HepG2 (cell line): ENCODE measurements around the gene PIEZO1. TPM values are rescaled to one million over a fixed set of nuclear protein-coding genes. Genes with fewer than 3 reads are reported as not detected.

Source experiments
- ATAC-seq: fragments of 200-7000 bp; cut with Tn5 transposase; 3 replicates; pipeline ENCODE4 v1.9.1; 2020; ENCODE audit warnings: mild to moderate bottlenecking, moderate library complexity
- BruUV-seq: library from RNA; stranded (reverse); fragments of 400-500 nt; replicated peaks from 2 replicates; lab custom pipeline; 2021; lab: Mats Ljungman, UMichigan
- CTCF ChIA-PET: fragments of 300-600 bp; formaldehyde crosslinking; extraction: SDS; loops from one replicate; lab custom pipeline; 2021; ENCODE audit warnings: low total read pairs, inconsistent platforms, low intra/inter-chr PET ratio; lab: Yijun Ruan, JAX
- POLR2A ChIA-PET: fragments of 350-600 bp; sonication (Branson Sonifier 250); formaldehyde crosslinking; loops from one replicate; lab custom pipeline; 2020; ENCODE audit warnings: antibody characterized with exemption, inconsistent platforms; lab: Yijun Ruan, JAX
- DNase-seq: peaks from one replicate; pipeline ENCODE4 v3.0.0-alpha.2; 2015; ENCODE audit warnings: low spot score
- FAIRE-seq: peaks from 3 replicates; lab custom pipeline; 2011; peaks lifted over from hg19 to GRCh38; lab: Jason Lieb, UNC
- H2AFZ ChIP-seq: one replicate; pipeline ENCODE4 v1.6.1; 2011; ENCODE audit warnings: low read length, inconsistent platforms
- H3K27ac ChIP-seq: fragments of 300-600 bp; 3 replicates; pipeline ENCODE4 v1.8.0; 2011; ENCODE audit warnings: mixed run types, mild to moderate bottlenecking, mixed read lengths, low read length, inconsistent platforms; ENCODE audit not compliant: insufficient read depth; ENCODE audit errors: extremely low read length
- H3K27me3 ChIP-seq, 2 experiments: fragments of 200-600 bp in 1 of 2; 2 replicates in 1 of 2; 3 replicates in 1 of 2; pipeline versions ENCODE4 v1.6.0 to v1.8.0; 2011; ENCODE audit warnings: low read length in 2 of 2, mild to moderate bottlenecking in 2 of 2, moderate library complexity in 2 of 2, inconsistent platforms in 1 of 2; ENCODE audit not compliant: insufficient read depth in 2 of 2, control insufficient read depth in 1 of 2
- H3K36me3 ChIP-seq, 2 experiments: fragments of 200-600 bp in 1 of 2; replicated peaks in 1 of 2; 2 replicates in 1 of 2; 3 replicates in 1 of 2; pipeline versions ENCODE4 v1.5.1 to v1.8.0; 2011; ENCODE audit warnings: low read length in 2 of 2, inconsistent platforms in 1 of 2; ENCODE audit not compliant: insufficient read depth in 2 of 2, control insufficient read depth in 1 of 2
- H3K4me1 ChIP-seq: 2 replicates; pipeline ENCODE4 v1.5.1; 2012; ENCODE audit warnings: low read length, inconsistent platforms; ENCODE audit not compliant: insufficient read depth
- H3K4me2 ChIP-seq: 2 replicates; pipeline ENCODE4 v1.6.0; 2011; ENCODE audit warnings: low read depth, low read length, inconsistent platforms
- H3K4me3 ChIP-seq, 3 experiments: fragments of 200-600 bp in 1 of 3; sonication (generic), shearing (Covaris generic) in 1 of 3; replicated peaks in 1 of 3; 2 replicates each; pipeline ENCODE4 v1.5.1; 2011 to 2016; ENCODE audit warnings: low read length in 3 of 3, inconsistent platforms in 2 of 3, low read depth in 2 of 3, mild to moderate bottlenecking in 2 of 3, control low read depth in 1 of 3, mixed read lengths in 1 of 3; ENCODE audit not compliant: insufficient read depth in 1 of 3
- H3K79me2 ChIP-seq: one replicate; pipeline ENCODE4 v1.6.1; 2011; ENCODE audit warnings: low read length, inconsistent platforms; ENCODE audit not compliant: insufficient read depth
- H3K9ac ChIP-seq: 2 replicates; pipeline ENCODE4 v1.6.0; 2011; ENCODE audit warnings: mild to moderate bottlenecking, low read depth, low read length, inconsistent platforms; ENCODE audit not compliant: insufficient read depth
- H3K9me3 ChIP-seq: 2 replicates; pipeline ENCODE4 v1.5.1; 2012; ENCODE audit warnings: mild to moderate bottlenecking, low read length
- H4K20me1 ChIP-seq: 2 replicates; pipeline ENCODE4 v1.6.0; 2011; ENCODE audit warnings: inconsistent platforms, mild to moderate bottlenecking, low read length, moderate library complexity; ENCODE audit not compliant: insufficient read depth
- CBX5 ChIP-seq: sonication (generic); formaldehyde crosslinking; IDR thresholded peaks from 2 replicates; pipeline ENCODE4 v1.4.0; 2020; ENCODE audit warnings: missing genetic modification reagents, borderline replicate concordance
- ELF4 ChIP-seq: sonication (generic); formaldehyde crosslinking; IDR thresholded peaks from 2 replicates; pipeline ENCODE4 v1.5.0; 2020; ENCODE audit warnings: missing genetic modification reagents, mild to moderate bottlenecking, moderate library complexity, borderline replicate concordance
- MAFK ChIP-seq, 2 experiments: IDR thresholded peaks in 1 of 2; conservative IDR thresholded peaks in 1 of 2; 2 replicates each; pipeline ENCODE4 v1.6.1; 2011; ENCODE audit warnings: improper control_type of control experiment in 2 of 2, low read length in 2 of 2
- NFIC ChIP-seq: IDR thresholded peaks from 2 replicates; pipeline ENCODE4 v1.6.1; 2012; ENCODE audit warnings: mild to moderate bottlenecking, low read length, inconsistent platforms
- NFKBIZ ChIP-seq: IDR thresholded peaks from 2 replicates; pipeline ENCODE4 v1.6.1; 2018; ENCODE audit warnings: missing genetic modification reagents, missing compliant biosample characterization
- ZNF326 ChIP-seq: sonication (generic); formaldehyde crosslinking; IDR thresholded peaks from 2 replicates; pipeline ENCODE4 v1.4.0; 2020; ENCODE audit warnings: missing genetic modification reagents, borderline replicate concordance
- ZNF446 ChIP-seq: sonication (generic); formaldehyde crosslinking; IDR thresholded peaks from 2 replicates; pipeline ENCODE4 v1.5.0; 2020; ENCODE audit warnings: mild to moderate bottlenecking, missing genetic modification reagents
- ZNF558 ChIP-seq: sonication (generic); formaldehyde crosslinking; IDR thresholded peaks from 2 replicates; pipeline ENCODE4 v1.9.0; 2022; ENCODE audit warnings: mild to moderate bottlenecking, missing genetic modification reagents, borderline replicate concordance
- WGBS: methylation state at CpG from one replicate; pipeline ENCODE4 v1.1.6; 2017; ENCODE audit warnings: low lambda C conversion rate; 5-methylcytosine and 5-hydroxymethylcytosine counted together
- in situ Hi-C: cut with HindIII; loops from 2 replicates; pipeline ENCODE4 v1.10.0; 2017; ENCODE audit warnings: low pct_unique_long_range_greater_than_20kb; ENCODE audit not compliant: extremely low pct_ligation_motif_present
- intact Hi-C: fragments of 100-400 bp; cut with micrococcal nuclease; formaldehyde crosslinking; loops from one replicate; pipeline ENCODE4 v1.10.0; 2022; ENCODE audit not compliant: unreplicated experiment
- polyA plus RNA-seq, 8 experiments: library from polyadenylated mRNA; depleted of rRNA in 3 of 8; stranded (reverse) in 7 of 8; unstranded in 1 of 8; fragments of >200 nt; fragmentation: Illumina TruSeq in 4 of 8; extraction: Trizol in 4 of 8; gene quantifications; 2 replicates each; pipeline versions ENCODE4 v1.2.1 to v1.2.3, GENCODE V29; 2011 to 2016; ENCODE audit warnings: low read depth in 4 of 8, missing spikeins in 1 of 8, mixed read lengths in 1 of 8; ENCODE audit not compliant: insufficient read depth in 1 of 8
- total RNA-seq, 5 experiments: library from RNA; depleted of rRNA; stranded (reverse); fragments of >200 nt; fragmentation: Illumina TruSeq; extraction: Trizol; gene quantifications; 2 replicates each; pipeline ENCODE4 v1.2.3, GENCODE V29; 2016; ENCODE audit warnings: low read depth in 1 of 5
- TF ChIP-seq, protein P1 (sequence below): sonication (generic); formaldehyde crosslinking; IDR thresholded peaks from 2 replicates; pipeline ENCODE4 v1.5.0; 2020; ENCODE audit warnings: missing genetic modification reagents
- TF ChIP-seq, protein P2 (sequence below): IDR thresholded peaks from 2 replicates; pipeline ENCODE4 v1.6.1; 2016; ENCODE audit warnings: mild to moderate bottlenecking, missing biosample characterization, missing genetic modification reagents
- TF ChIP-seq, protein P3 (sequence below): sonication (generic); formaldehyde crosslinking; IDR thresholded peaks from 2 replicates; pipeline ENCODE4 v1.9.0; 2021; ENCODE audit warnings: mild to moderate bottlenecking, missing genetic modification reagents
- TF ChIP-seq, protein P4 (sequence below): sonication (generic); formaldehyde crosslinking; IDR thresholded peaks from 2 replicates; pipeline ENCODE4 v1.4.0; 2020; ENCODE audit warnings: mild to moderate bottlenecking, low read depth, missing genetic modification reagents
- TF ChIP-seq, protein P5 (sequence below): IDR thresholded peaks from 2 replicates; pipeline ENCODE4 v1.6.1; 2016; ENCODE audit warnings: missing genetic modification reagents, missing compliant biosample characterization

Gene PIEZO1
- total and polyA plus RNA-seq, 2 of the 13 experiments (the other 11 are each of a cell fraction or from before 2014, with no cell fraction given), result 67.9 to 85.0 TPM

DNA sequence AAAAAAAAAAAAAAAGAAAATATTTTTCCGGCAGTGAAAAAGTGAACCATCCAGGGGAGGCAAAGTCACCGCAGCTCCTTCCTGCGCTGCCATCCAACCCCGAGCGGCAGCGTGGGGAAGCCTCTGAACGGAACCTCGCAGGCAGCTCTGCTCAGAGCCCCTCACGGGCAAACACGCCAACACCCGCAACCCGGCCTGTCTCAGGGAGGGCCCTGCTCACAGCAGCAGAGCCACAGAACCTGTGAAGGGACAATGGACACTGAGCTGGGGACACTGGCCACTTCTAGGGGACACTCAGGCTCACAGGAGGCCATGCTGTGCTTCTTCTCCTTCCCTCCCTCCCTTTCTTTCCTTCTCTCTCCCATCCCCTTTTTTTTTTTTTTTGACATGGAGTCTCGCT is 48.1 kb upstream of the PIEZO1 start:
- H4K20me1 ChIP-seq, result no peaks in the 10 kb centered on the region
- H3K9ac ChIP-seq, result no peak overlapping the region
- no peaks in the 10 kb centered on the region for H3K79me2 ChIP-seq
- no peaks in the 10 kb centered on the region for H3K9me3 ChIP-seq
- DNase-seq, result no peak
- no peaks in the 10 kb centered on the region for H3K36me3 ChIP-seq
- TF ChIP-seq ZNF326 (CRISPR knock-in tag), result no peak
- TF ChIP-seq MAFK (conservative IDR thresholded peaks at IDR 0.05 in 1 of 2, IDR thresholded peaks at IDR 0.05 in 1 of 2; ENCODE audit: low read length in 2 of 2), result no peak
- TF ChIP-seq, protein P1, sequence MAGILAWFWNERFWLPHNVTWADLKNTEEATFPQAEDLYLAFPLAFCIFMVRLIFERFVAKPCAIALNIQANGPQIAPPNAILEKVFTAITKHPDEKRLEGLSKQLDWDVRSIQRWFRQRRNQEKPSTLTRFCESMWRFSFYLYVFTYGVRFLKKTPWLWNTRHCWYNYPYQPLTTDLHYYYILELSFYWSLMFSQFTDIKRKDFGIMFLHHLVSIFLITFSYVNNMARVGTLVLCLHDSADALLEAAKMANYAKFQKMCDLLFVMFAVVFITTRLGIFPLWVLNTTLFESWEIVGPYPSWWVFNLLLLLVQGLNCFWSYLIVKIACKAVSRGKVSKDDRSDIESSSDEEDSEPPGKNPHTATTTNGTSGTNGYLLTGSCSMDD (CRISPR knock-in tag), result no peak
- TF ChIP-seq NFIC, result no peak
- no peak for TF ChIP-seq ZNF446 (CRISPR knock-in tag)
- no peak for TF ChIP-seq NFKBIZ
- no peak for TF ChIP-seq ELF4
- TF ChIP-seq, protein P2, sequence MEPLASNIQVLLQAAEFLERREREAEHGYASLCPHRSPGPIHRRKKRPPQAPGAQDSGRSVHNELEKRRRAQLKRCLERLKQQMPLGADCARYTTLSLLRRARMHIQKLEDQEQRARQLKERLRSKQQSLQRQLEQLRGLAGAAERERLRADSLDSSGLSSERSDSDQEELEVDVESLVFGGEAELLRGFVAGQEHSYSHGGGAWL, result no peak
- TF ChIP-seq, protein P3, sequence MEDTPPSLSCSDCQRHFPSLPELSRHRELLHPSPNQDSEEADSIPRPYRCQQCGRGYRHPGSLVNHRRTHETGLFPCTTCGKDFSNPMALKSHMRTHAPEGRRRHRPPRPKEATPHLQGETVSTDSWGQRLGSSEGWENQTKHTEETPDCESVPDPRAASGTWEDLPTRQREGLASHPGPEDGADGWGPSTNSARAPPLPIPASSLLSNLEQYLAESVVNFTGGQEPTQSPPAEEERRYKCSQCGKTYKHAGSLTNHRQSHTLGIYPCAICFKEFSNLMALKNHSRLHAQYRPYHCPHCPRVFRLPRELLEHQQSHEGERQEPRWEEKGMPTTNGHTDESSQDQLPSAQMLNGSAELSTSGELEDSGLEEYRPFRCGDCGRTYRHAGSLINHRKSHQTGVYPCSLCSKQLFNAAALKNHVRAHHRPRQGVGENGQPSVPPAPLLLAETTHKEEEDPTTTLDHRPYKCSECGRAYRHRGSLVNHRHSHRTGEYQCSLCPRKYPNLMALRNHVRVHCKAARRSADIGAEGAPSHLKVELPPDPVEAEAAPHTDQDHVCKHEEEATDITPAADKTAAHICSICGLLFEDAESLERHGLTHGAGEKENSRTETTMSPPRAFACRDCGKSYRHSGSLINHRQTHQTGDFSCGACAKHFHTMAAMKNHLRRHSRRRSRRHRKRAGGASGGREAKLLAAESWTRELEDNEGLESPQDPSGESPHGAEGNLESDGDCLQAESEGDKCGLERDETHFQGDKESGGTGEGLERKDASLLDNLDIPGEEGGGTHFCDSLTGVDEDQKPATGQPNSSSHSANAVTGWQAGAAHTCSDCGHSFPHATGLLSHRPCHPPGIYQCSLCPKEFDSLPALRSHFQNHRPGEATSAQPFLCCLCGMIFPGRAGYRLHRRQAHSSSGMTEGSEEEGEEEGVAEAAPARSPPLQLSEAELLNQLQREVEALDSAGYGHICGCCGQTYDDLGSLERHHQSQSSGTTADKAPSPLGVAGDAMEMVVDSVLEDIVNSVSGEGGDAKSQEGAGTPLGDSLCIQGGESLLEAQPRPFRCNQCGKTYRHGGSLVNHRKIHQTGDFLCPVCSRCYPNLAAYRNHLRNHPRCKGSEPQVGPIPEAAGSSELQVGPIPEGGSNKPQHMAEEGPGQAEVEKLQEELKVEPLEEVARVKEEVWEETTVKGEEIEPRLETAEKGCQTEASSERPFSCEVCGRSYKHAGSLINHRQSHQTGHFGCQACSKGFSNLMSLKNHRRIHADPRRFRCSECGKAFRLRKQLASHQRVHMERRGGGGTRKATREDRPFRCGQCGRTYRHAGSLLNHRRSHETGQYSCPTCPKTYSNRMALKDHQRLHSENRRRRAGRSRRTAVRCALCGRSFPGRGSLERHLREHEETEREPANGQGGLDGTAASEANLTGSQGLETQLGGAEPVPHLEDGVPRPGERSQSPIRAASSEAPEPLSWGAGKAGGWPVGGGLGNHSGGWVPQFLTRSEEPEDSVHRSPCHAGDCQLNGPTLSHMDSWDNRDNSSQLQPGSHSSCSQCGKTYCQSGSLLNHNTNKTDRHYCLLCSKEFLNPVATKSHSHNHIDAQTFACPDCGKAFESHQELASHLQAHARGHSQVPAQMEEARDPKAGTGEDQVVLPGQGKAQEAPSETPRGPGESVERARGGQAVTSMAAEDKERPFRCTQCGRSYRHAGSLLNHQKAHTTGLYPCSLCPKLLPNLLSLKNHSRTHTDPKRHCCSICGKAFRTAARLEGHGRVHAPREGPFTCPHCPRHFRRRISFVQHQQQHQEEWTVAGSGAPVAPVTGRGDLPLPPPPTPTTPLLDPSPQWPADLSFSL, result no peak
- TF ChIP-seq, protein P4, sequence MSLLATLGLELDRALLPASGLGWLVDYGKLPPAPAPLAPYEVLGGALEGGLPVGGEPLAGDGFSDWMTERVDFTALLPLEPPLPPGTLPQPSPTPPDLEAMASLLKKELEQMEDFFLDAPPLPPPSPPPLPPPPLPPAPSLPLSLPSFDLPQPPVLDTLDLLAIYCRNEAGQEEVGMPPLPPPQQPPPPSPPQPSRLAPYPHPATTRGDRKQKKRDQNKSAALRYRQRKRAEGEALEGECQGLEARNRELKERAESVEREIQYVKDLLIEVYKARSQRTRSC, result no peak
- TF ChIP-seq CBX5, result no peak
- TF ChIP-seq ZNF558, result no peak
- TF ChIP-seq, protein P5, sequence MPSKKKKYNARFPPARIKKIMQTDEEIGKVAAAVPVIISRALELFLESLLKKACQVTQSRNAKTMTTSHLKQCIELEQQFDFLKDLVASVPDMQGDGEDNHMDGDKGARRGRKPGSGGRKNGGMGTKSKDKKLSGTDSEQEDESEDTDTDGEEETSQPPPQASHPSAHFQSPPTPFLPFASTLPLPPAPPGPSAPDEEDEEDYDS (CRISPR knock-in tag), result no peak
- TF ChIP-seq, all 625 proteins: peak for 0
- no peak for FAIRE-seq
- CTCF ChIA-PET, result no interaction called here
- POLR2A ChIA-PET, result no interaction called here
- H3K4me2 ChIP-seq, result no peak overlapping the region
- H2AFZ ChIP-seq, result no peak overlapping the region
- no peaks in the 10 kb centered on the region for H3K27me3 ChIP-seq
- in situ Hi-C loops (no loop called here), intact Hi-C loops (no loop called here)
- 85% methylated on average over 13 of the region's 13 CpGs for WGBS
- 0 out of 2 replicates have a peak, but pooled peaks cover 7% of the 10 kb centered on the region for H3K4me1 ChIP-seq
- no peak overlapping the region for H3K4me3 ChIP-seq
- no peak overlapping the region for H3K27ac ChIP-seq
- BruUV-seq, result no TSS peak
- ATAC-seq, result no peak
